Gastroesophageal sphincter (tissue), 4 donors: ENCODE measurements around the gene MPDU1. TPM values are rescaled to one million over a fixed set of nuclear protein-coding genes. Genes with fewer than 3 reads are reported as not detected.

ENCODE experiments used
- ATAC-seq: fragments of 150-250 bp; one replicate; pipeline ENCODE4 v1.9.1; 2016; ENCODE audit warnings: mild to moderate bottlenecking, moderate library complexity
- H3K27ac ChIP-seq, 4 donors: fragments of 200-600 bp; sonication (generic) in 3 of 4; 1 replicate in 3 of 4; 2 replicates in 1 of 4; pipeline ENCODE4 v1.5.1; 2016 to 2019
- H3K27me3 ChIP-seq: fragments of 200-600 bp; sonication (generic); one replicate; pipeline ENCODE4 v1.5.1; 2019
- H3K36me3 ChIP-seq, 2 donors: fragments of 200-600 bp; sonication (generic); one replicate each; pipeline ENCODE4 v1.5.1; 2019; ENCODE audit warnings: control low read depth in 1 of 2
- H3K4me1 ChIP-seq, 3 donors: fragments of 200-600 bp; sonication (generic); 1 replicate in 2 of 3; 2 replicates in 1 of 3; pipeline ENCODE4 v1.5.1; 2016 to 2019; ENCODE audit warnings: control low read depth in 2 of 3
- H3K4me3 ChIP-seq, 2 donors: fragments of 200-600 bp; sonication (generic); one replicate each; pipeline ENCODE4 v1.5.1; 2019; ENCODE audit warnings: mild to moderate bottlenecking in 1 of 2, moderate library complexity in 1 of 2
- H3K9me3 ChIP-seq, 3 donors: fragments of 200-600 bp; sonication (generic); one replicate each; pipeline ENCODE4 v1.5.1; 2017 to 2019; ENCODE audit warnings: control low read depth in 2 of 3
- EP300 ChIP-seq: sonication (generic); formaldehyde crosslinking; IDR thresholded peaks from one replicate; pipeline ENCODE4 v1.6.1; 2017; ENCODE audit warnings: antibody characterized with exemption, mild to moderate bottlenecking
- POLR2A ChIP-seq, 2 donors: fragments of 450-650 bp; IDR thresholded peaks; one replicate each; pipeline ENCODE4 v1.6.1; 2017; ENCODE audit warnings: antibody characterized with exemption in 2 of 2, mild to moderate bottlenecking in 2 of 2, moderate library complexity in 1 of 2
- POLR2AphosphoS5 ChIP-seq: sonication (generic); formaldehyde crosslinking; IDR thresholded peaks from one replicate; pipeline ENCODE4 v1.6.1; 2017; ENCODE audit warnings: antibody characterized with exemption
- WGBS, 2 donors: methylation state at CpG; one replicate each; pipeline ENCODE4 v1.1.5; 2018; ENCODE audit warnings: low coverage in 1 of 2; 5-methylcytosine and 5-hydroxymethylcytosine counted together
- total RNA-seq, 4 donors: library from RNA; depleted of rRNA; stranded (reverse); fragments of >200 nt; gene quantifications; one replicate each; pipeline ENCODE4 v1.1.0, GENCODE V29; 2016
- TF ChIP-seq, protein P1 (sequence below), 4 experiments: fragments of 200-600 bp in 2 of 4; fragments of 450-650 bp in 2 of 4; sonication (generic) in 1 of 4; IDR thresholded peaks; one replicate each; pipeline ENCODE4 v1.5.1; 2017 to 2019; ENCODE audit warnings: antibody characterized with exemption in 4 of 4, mild to moderate bottlenecking in 2 of 4, moderate library complexity in 2 of 4

The MPDU1 gene
- total RNA-seq, 4 donors from 2014 or later = 38.1 to 66.5 (median 51.2) TPM

GRCh38 chr17:7573324-7574080, 10.2 kb upstream of the MPDU1 start:
- H3K27ac ChIP-seq = peak overlapping the region; percentile 84 to 100 (median 99)
- no peaks in the 10 kb centered on the region for H3K9me3 ChIP-seq
- peaks cover 0 to 52% (median 20%) of the 10 kb centered on the region in 3 donors for H3K4me1 ChIP-seq
- 0% methylated on average over 7 of the region's 71 CpGs; no CpG with 5 or more reads in 1 of the 2 donors for WGBS, 2 donors
- peaks cover 0 to 78% of the 10 kb centered on the region in 2 donors for H3K36me3 ChIP-seq
- H3K27me3 ChIP-seq = no peaks in the 10 kb centered on the region
- H3K4me3 ChIP-seq = peak overlapping the region; percentile 49 to 95
- peak; percentile 70 for ATAC-seq
- TF ChIP-seq EP300 (no peak), POLR2A (IDR thresholded peaks at IDR 0.05) (peak in 1 of 2 donors; percentile 6), POLR2AphosphoS5 (peak; percentile 87)
- TF ChIP-seq, protein P1, sequence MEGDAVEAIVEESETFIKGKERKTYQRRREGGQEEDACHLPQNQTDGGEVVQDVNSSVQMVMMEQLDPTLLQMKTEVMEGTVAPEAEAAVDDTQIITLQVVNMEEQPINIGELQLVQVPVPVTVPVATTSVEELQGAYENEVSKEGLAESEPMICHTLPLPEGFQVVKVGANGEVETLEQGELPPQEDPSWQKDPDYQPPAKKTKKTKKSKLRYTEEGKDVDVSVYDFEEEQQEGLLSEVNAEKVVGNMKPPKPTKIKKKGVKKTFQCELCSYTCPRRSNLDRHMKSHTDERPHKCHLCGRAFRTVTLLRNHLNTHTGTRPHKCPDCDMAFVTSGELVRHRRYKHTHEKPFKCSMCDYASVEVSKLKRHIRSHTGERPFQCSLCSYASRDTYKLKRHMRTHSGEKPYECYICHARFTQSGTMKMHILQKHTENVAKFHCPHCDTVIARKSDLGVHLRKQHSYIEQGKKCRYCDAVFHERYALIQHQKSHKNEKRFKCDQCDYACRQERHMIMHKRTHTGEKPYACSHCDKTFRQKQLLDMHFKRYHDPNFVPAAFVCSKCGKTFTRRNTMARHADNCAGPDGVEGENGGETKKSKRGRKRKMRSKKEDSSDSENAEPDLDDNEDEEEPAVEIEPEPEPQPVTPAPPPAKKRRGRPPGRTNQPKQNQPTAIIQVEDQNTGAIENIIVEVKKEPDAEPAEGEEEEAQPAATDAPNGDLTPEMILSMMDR (IDR thresholded peaks at IDR 0.05) = no peak

GRCh38 chr17:7574176-7574953, 9.3 kb upstream of the MPDU1 start:
- Histone ChIP-seq H3K27me3 (no peaks in the 10 kb centered on the region), H3K4me3 (peak overlapping the region; percentile 49 to 95), H3K9me3 (no peaks in the 10 kb centered on the region), H3K36me3 (peaks cover 0 to 76% of the 10 kb centered on the region in 2 donors), H3K4me1 (peaks cover 0 to 60% (median 20%) of the 10 kb centered on the region in 3 donors), H3K27ac (peak overlapping the region; percentile 34 to 100 (median 99))
- TF ChIP-seq POLR2AphosphoS5 = peak; percentile 1
- no peak for TF ChIP-seq EP300
- 9 to 24% methylated on average over 5 to 9 of the region's 15 CpGs for WGBS, 2 donors
- no peak for ATAC-seq

DNA sequence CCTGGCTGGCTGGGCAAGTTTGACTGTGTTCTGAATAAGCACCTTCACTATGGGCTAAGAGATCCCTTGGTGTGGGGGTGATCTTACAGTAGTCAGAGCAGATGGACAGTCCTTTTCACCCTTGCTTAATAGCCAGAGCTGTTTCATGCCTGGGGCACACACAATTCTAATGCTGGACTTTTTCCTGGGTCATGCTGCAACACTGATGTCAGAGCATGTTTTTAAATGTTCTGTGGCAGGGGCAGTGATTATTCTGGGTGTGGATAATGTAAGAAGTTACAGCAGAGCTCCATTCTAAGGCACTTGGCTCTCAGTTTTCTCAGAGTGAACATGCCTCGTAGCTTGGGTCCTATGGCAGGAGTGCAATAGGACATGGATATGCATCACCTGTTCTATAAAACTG, 8.2 kb upstream of the MPDU1 start:
- WGBS, 2 donors = no CpG with 5 or more reads among the region's 1 CpG
- H3K4me1 ChIP-seq = peaks cover 0 to 71% (median 23%) of the 10 kb centered on the region in 3 donors

DNA sequence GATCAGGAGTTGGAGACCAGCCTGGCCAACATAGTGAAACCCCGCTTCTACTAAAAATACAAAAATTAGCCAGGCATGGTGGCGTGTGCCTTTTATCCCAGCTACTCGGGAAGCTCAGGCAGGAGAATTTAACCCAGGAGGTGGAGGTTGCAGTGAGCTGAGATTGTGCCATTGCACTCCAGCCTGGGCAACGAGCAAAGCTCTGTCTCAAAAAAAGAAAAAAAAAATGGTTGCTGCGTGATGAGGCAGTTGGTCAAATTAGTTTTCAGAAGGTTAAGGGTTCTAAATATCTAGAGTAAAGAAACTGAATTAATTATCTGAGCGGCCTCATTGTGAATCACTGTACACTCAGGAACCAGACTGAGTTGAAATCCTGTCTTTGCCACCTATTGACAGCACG, 7.7 kb upstream of the MPDU1 start:
- Histone ChIP-seq H3K27ac (peak overlapping the region in 2 of 4 donors; percentile 98 to 100), H3K9me3 (no peaks in the 10 kb centered on the region), H3K4me1 (peaks cover 0 to 76% (median 27%) of the 10 kb centered on the region in 3 donors), H3K27me3 (no peaks in the 10 kb centered on the region), H3K4me3 (no peak overlapping the region), H3K36me3 (peaks cover 0 to 60% of the 10 kb centered on the region in 2 donors)
- WGBS, 2 donors = 61 to 92% methylated on average over 2 to 4 of the region's 7 CpGs
- TF ChIP-seq POLR2A (IDR thresholded peaks at IDR 0.05) = no peak
- no peak for ATAC-seq

More for the DNA sequence above, 8.2 kb upstream of the MPDU1 start:
- Histone ChIP-seq H3K27me3 (no peaks in the 10 kb centered on the region), H3K9me3 (no peaks in the 10 kb centered on the region), H3K36me3 (peaks cover 0 to 65% of the 10 kb centered on the region in 2 donors), H3K27ac (peak overlapping the region in 3 of 4 donors; percentile 98 to 100 (median 100)), H3K4me3 (no peak overlapping the region)
- no peak for ATAC-seq
- no peak for TF ChIP-seq EP300

DNA sequence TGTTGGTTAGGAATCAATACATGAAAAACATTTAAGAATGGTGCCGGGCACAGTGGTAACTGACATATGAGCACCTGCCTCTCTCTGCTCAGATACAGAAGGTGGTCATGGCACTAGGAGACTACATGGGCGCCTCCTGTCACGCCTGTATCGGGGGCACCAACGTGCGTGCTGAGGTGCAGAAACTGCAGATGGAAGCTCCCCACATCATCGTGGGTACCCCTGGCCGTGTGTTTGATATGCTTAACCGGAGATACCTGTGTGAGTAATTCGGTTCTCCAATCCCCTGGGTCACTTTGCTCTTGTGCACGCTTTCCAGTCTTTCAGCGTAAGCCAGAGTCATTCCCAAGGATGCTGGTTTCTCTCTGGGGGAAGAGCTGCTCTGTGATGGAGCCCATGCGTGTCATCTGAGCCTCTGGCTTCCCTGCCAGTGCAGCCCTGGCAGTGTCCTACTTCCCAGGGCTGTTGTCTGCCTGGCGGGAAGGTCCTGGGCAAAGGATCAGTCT, 7.2 kb upstream of the MPDU1 start:
- TF ChIP-seq POLR2AphosphoS5 = peak; percentile 2
- no peak for TF ChIP-seq EP300
- TF ChIP-seq, protein P1 (IDR thresholded peaks at IDR 0.05) = no peak
- no peak for TF ChIP-seq POLR2A (IDR thresholded peaks at IDR 0.05)
- no peak for ATAC-seq
- peaks cover 0 to 55% of the 10 kb centered on the region in 2 donors for H3K36me3 ChIP-seq
- H3K9me3 ChIP-seq = no peaks in the 10 kb centered on the region
- H3K27ac ChIP-seq = no peak overlapping the region
- 76 to 85% methylated on average over 3 to 8 of the region's 14 CpGs for WGBS, 2 donors
- peaks cover 0 to 81% (median 27%) of the 10 kb centered on the region in 3 donors for H3K4me1 ChIP-seq
- no peaks in the 10 kb centered on the region for H3K27me3 ChIP-seq
- no peak overlapping the region for H3K4me3 ChIP-seq
